Mucosa of descending colon (tissue), 3 donors: Measurements from ENCODE around the gene AEBP2. TPM values are rescaled to one million over a fixed set of nuclear protein-coding genes. Genes with fewer than 3 reads are reported as not detected.

Experiments used
- ATAC-seq: fragments of 200-7000 bp; cut with Tn5 transposase; one replicate; pipeline ENCODE4 v1.9.1; 2020; ENCODE audit warnings: mild to moderate bottlenecking, moderate library complexity
- DNase-seq, 3 donors: peaks; one replicate each; pipeline ENCODE4 v3.0.0-alpha.2; 2020
- H3K36me3 ChIP-seq: fragments of 200-600 bp; one replicate; pipeline ENCODE4 v1.8.0; 2021; ENCODE audit warnings: low read depth, mild to moderate bottlenecking
- H3K4me1 ChIP-seq: fragments of 200-600 bp; one replicate; pipeline ENCODE4 v1.8.0; 2021; ENCODE audit warnings: low read depth, mild to moderate bottlenecking
- H3K4me3 ChIP-seq: fragments of 200-600 bp; one replicate; pipeline ENCODE4 v1.8.0; 2021; ENCODE audit warnings: mild to moderate bottlenecking
- H3K9me3 ChIP-seq: fragments of 200-600 bp; one replicate; pipeline ENCODE4 v1.8.0; 2021; ENCODE audit warnings: mild to moderate bottlenecking
- CTCF ChIP-seq: fragments of 200-600 bp; IDR thresholded peaks from one replicate; pipeline ENCODE4 v1.8.0; 2022; ENCODE audit warnings: antibody characterized with exemption, mild to moderate bottlenecking
- intact Hi-C, 2 donors: fragments of 100-400 bp; cut with DNase I in 1 of 2; cut with micrococcal nuclease in 1 of 2; formaldehyde crosslinking; loops; one replicate each; pipeline versions ENCODE4 v1.11.0 to v1.11.1; 2022; cut with DNase I, micrococcal nuclease
- total RNA-seq, 3 donors: library from RNA; stranded (reverse); fragmentation: NEBNext Ultra II Directional in 2 of 3; extraction: Animal tissue kit (Norgen Biotek cat#: 25700) in 2 of 3; gene quantifications; one replicate each; pipeline versions ENCODE4 v1.2.1 to v1.2.4, GENCODE V29; 2021 to 2023
- donor health status: DM: no; HTN: no; CAD: no; lungs with moderate emphysema.
- donor health status: DM: no; HTN: no; CAD: no.
- donor health status: DM: no; HTN: yes; CAD: no.

The AEBP2 gene
- total RNA-seq, 3 donors from 2014 or later, result 24.4 to 57.2 (median 27.7) TPM

DNA sequence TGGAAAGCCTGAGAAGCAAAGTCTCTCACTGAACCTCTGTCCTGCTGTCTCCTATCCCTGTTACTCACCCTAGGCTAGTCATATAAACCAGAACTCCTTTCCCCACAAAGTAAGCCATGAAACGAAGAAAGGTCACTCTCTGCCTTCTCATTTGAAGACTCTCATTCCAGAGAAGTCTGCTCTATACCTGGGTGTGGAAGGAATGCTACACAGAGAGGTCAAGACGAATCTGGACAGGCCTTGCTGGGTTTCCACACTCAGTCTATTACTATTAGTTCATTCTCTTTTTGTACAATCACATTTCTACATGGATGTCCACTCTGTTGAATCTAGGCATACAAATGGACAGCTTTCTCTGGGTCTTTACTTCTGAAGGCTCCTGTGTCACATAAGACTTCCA, 2.4 kb upstream of the AEBP2 start:
- no peak for TF ChIP-seq CTCF
- ATAC-seq (no peak), DNase-seq (no peak)
- no peak overlapping the region for H3K4me3 ChIP-seq
- no peaks in the 10 kb centered on the region for H3K36me3 ChIP-seq
- intact Hi-C loops, result no loop called here
- H3K4me1 ChIP-seq, result peaks cover 10% of the 10 kb centered on the region
- no peaks in the 10 kb centered on the region for H3K9me3 ChIP-seq

GRCh38 chr12:19437996-19438395, 1.3 kb upstream of the AEBP2 start:
- Histone ChIP-seq H3K9me3 (no peaks in the 10 kb centered on the region), H3K4me3 (no peak overlapping the region), H3K4me1 (peaks cover 10% of the 10 kb centered on the region), H3K36me3 (no peaks in the 10 kb centered on the region)
- no peak for ATAC-seq
- TF ChIP-seq CTCF, result no peak
- DNase-seq, result no peak
- intact Hi-C loops, result no loop called here

DNA sequence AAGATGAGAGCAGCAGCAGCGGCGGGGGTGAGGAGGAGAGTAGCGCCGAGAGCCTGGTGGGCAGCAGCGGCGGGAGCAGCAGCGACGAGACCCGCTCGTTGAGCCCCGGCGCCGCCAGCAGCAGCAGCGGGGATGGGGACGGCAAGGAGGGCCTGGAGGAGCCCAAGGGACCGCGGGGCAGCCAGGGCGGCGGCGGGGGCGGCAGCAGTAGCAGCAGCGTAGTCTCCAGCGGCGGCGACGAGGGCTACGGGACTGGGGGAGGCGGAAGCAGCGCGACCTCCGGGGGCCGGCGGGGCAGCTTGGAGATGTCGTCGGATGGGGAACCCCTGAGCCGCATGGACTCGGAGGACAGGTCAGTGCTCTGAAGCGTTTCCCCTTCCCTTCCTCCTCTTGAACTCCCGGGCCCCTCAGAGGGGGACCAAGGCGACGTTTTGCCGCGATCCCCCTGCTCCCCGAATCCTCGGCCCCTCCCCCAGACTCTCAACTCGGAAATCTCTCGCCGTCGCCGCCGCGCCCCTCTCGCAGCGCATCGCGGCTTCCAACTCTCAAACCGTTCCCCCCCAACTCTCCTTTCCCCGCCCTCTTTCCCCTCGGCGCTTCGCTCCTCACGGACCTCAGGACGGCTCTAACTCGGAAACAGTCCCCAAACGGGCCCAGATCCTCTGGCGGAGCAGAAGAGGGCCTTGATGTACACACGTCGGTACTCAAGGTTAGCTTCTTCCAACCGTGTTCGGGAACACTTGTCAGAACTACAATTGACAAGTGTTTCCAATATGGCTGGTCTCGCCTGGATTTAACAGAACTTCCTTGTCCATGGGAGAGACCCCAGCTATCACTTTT, 947 bp downstream of the AEBP2 start:
- intact Hi-C loops, result no loop called here
- H3K9me3 ChIP-seq, result no peaks in the 10 kb centered on the region
- H3K4me3 ChIP-seq, result peak overlapping the region; percentile 98
- TF ChIP-seq CTCF, result no peak
- DNase-seq, result peak; percentile 62 to 74 (median 72)
- peak; percentile 53 for ATAC-seq
- H3K36me3 ChIP-seq, result no peaks in the 10 kb centered on the region
- peaks cover 10% of the 10 kb centered on the region for H3K4me1 ChIP-seq

DNA sequence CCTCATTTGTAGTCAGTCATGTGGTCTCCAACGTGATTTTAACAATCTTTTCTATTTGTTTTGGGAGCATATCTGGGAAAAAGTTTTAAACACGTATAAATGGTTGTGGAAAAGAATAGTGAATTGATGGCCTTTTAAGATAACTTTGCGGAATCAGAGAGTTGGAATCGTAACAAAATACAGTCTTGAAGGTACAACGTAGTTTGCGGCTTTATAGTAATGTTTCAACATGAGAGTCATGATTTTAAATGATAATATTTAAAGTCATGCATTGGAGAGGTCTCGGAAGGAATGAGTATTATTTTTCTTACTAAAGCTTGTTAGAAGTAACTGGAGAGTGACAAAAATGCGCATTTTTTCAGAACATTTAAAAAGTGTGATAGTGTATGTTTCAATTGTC, 1.6 kb downstream of the AEBP2 start:
- no peak for DNase-seq
- H3K36me3 ChIP-seq, result no peaks in the 10 kb centered on the region
- no peak for TF ChIP-seq CTCF
- H3K4me1 ChIP-seq, result peaks cover 10% of the 10 kb centered on the region
- H3K9me3 ChIP-seq, result no peaks in the 10 kb centered on the region
- intact Hi-C loops, result no loop called here
- no peak for ATAC-seq
- no peak overlapping the region for H3K4me3 ChIP-seq

DNA sequence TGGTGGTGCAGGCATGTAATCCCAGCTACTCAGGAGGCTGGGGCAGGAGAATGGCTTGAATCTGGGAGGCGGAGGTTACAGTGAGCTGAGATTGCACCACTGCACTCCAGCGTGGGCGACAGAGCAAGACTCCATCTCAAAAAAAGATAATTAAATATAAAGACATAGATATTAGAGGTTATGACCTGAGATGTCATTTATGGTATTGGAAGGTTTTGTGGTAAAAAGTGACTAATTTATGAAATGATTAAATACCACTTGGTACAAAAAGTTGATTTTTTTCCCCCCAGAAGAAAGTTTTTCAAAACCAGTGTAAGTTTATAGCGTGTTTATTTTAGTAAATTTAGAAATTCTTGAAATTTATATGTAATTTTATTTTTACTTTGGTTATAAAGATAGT, 4.3 kb downstream of the AEBP2 start:
- Histone ChIP-seq H3K36me3 (no peaks in the 10 kb centered on the region), H3K4me1 (peaks cover 10% of the 10 kb centered on the region), H3K4me3 (no peak overlapping the region), H3K9me3 (no peaks in the 10 kb centered on the region)
- intact Hi-C loops, result no loop called here
- DNase-seq, result no peak
- no peak for ATAC-seq
- no peak for TF ChIP-seq CTCF
